CD4-positive, alpha-beta T cell (primary cell): ENCODE results near the gene CD207. TPM values are rescaled to one million over a fixed set of nuclear protein-coding genes. Genes with fewer than 3 reads are reported as not detected.

Source experiments
- ATAC-seq: fragments of 200-7000 bp; cut with Tn5 transposase; one replicate; pipeline ENCODE4 v1.10.0; 2022; ENCODE audit warnings: mild to moderate bottlenecking; ENCODE audit not compliant: poor library complexity
- CTCF ChIA-PET: fragments of 350-600 bp; sonication (Branson Sonifier 250); formaldehyde crosslinking; loops from one replicate; lab custom pipeline; 2021; ENCODE audit warnings: antibody characterized with exemption, inconsistent platforms; lab: Charles Lee
- POLR2A ChIA-PET: fragments of 350-600 bp; sonication (Branson Sonifier 250); formaldehyde crosslinking; loops from one replicate; lab custom pipeline; 2021; ENCODE audit warnings: antibody characterized with exemption, inconsistent platforms; lab: Charles Lee
- DNase-seq, 14 experiments: peaks; one replicate each; pipeline ENCODE4 v3.0.0-alpha.2; 2013 to 2020; ENCODE audit warnings: mixed read lengths in 2 of 14
- H3K27ac ChIP-seq, 2 donors: one replicate each; pipeline versions ENCODE4 v1.5.1 to v1.7.0; 2013; ENCODE audit warnings: low read length in 2 of 2, low read depth in 1 of 2, mild to moderate bottlenecking in 1 of 2
- H3K27me3 ChIP-seq, 2 experiments: 1 replicate in 1 of 2; 2 replicates in 1 of 2; pipeline versions ENCODE4 v1.6.1 to v1.7.0; 2013; ENCODE audit warnings: low read length in 2 of 2, control low read depth in 1 of 2, mild to moderate bottlenecking in 1 of 2, moderate library complexity in 1 of 2; ENCODE audit not compliant: insufficient read depth in 2 of 2, control insufficient read depth in 1 of 2
- H3K36me3 ChIP-seq: one replicate; pipeline ENCODE4 v1.6.1; 2013; ENCODE audit warnings: low read length, control low read depth; ENCODE audit not compliant: insufficient read depth
- H3K4me1 ChIP-seq: one replicate; pipeline ENCODE4 v1.6.1; 2013; ENCODE audit warnings: low read length, control low read depth; ENCODE audit not compliant: insufficient read depth
- H3K4me3 ChIP-seq: one replicate; pipeline ENCODE4 v1.5.1; 2013; ENCODE audit warnings: mild to moderate bottlenecking, low read length, moderate library complexity
- H3K9me3 ChIP-seq, 2 experiments: 1 replicate in 1 of 2; 2 replicates in 1 of 2; pipeline versions ENCODE4 v1.6.1 to v1.7.0; 2013; ENCODE audit warnings: low read length in 2 of 2, mild to moderate bottlenecking in 2 of 2, control low read depth in 1 of 2, moderate library complexity in 1 of 2; ENCODE audit not compliant: control insufficient read depth in 1 of 2, insufficient read depth in 1 of 2
- H3K27ac Mint-ChIP-seq: one replicate; pipeline ENCODE4 v1.8.0; 2020; ENCODE audit warnings: mixed read lengths
- H3K27me3 Mint-ChIP-seq: one replicate; pipeline ENCODE4 v1.8.0; 2021; ENCODE audit warnings: mixed read lengths
- H3K36me3 Mint-ChIP-seq: one replicate; pipeline ENCODE4 v1.8.0; 2021; ENCODE audit warnings: low read depth, mixed read lengths
- H3K4me1 Mint-ChIP-seq: one replicate; pipeline ENCODE4 v1.8.0; 2021; ENCODE audit warnings: low read depth, mixed read lengths
- H3K4me3 Mint-ChIP-seq: one replicate; pipeline ENCODE4 v1.8.0; 2020; ENCODE audit warnings: mild to moderate bottlenecking, mixed read lengths
- H3K9me3 Mint-ChIP-seq: one replicate; pipeline ENCODE4 v1.8.0; 2020; ENCODE audit warnings: mixed read lengths
- intact Hi-C, 2 experiments: fragments of 100-400 bp; cut with DNase I in 1 of 2; cut with micrococcal nuclease in 1 of 2; formaldehyde crosslinking; loops; one replicate each; pipeline versions ENCODE4 v1.15.1 to v1.9.0; 2023 to 2025; cut with DNase I, micrococcal nuclease
- total RNA-seq, 174 experiments: library from RNA in 2 of 174; stranded (reverse) in 2 of 174; gene quantifications; one replicate each; pipeline ENCODE4 v1.2.3 and lab custom pipeline; 2021 to 2026
- TF ChIP-seq, protein P1 (sequence below): fragments of 200-600 bp; IDR thresholded peaks from one replicate; pipeline ENCODE4 v1.8.0; 2022; ENCODE audit warnings: antibody characterized with exemption, mild to moderate bottlenecking

CD207 gene
- total RNA-seq, 2 experiments from 2014 or later = 0.25 TPM; not detected in 1

DNA sequence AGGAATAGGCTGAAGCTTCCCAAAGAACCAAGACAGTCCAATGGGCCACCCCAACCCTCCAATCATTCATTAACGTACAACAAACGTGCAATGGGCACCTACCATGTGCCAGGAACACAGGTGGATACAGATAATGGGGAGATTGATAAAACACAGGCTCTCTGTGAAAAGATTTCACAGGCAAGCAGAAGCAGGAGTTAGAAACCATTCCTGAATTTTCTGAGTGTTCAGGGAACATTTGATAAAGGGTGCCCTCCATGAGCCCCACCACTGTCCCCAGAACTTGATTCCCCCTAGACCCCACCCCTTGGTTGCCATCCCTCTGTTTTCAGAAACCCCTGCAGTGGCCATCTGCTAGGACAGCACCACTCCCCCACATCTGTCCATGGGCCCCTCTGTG lies 1.5 kb downstream of the CD207 start:
- no peaks in the 10 kb centered on the region for H3K36me3 Mint-ChIP-seq
- DNase-seq (no peak), ATAC-seq (no peak)
- Histone ChIP-seq H3K9me3 (no peaks in the 10 kb centered on the region), H3K27ac (no peak overlapping the region), H3K4me1 (no peaks in the 10 kb centered on the region), H3K4me3 (no peak overlapping the region), H3K27me3 (no peaks in the 10 kb centered on the region), H3K36me3 (no peaks in the 10 kb centered on the region)
- TF ChIP-seq, protein P1, sequence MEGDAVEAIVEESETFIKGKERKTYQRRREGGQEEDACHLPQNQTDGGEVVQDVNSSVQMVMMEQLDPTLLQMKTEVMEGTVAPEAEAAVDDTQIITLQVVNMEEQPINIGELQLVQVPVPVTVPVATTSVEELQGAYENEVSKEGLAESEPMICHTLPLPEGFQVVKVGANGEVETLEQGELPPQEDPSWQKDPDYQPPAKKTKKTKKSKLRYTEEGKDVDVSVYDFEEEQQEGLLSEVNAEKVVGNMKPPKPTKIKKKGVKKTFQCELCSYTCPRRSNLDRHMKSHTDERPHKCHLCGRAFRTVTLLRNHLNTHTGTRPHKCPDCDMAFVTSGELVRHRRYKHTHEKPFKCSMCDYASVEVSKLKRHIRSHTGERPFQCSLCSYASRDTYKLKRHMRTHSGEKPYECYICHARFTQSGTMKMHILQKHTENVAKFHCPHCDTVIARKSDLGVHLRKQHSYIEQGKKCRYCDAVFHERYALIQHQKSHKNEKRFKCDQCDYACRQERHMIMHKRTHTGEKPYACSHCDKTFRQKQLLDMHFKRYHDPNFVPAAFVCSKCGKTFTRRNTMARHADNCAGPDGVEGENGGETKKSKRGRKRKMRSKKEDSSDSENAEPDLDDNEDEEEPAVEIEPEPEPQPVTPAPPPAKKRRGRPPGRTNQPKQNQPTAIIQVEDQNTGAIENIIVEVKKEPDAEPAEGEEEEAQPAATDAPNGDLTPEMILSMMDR = no peak
- H3K4me1 Mint-ChIP-seq = no peaks in the 10 kb centered on the region
- CTCF ChIA-PET = no interaction called here
- H3K9me3 Mint-ChIP-seq = no peaks in the 10 kb centered on the region
- no peak overlapping the region for H3K27ac Mint-ChIP-seq
- H3K4me3 Mint-ChIP-seq = no peak overlapping the region
- intact Hi-C loops = no loop called here
- H3K27me3 Mint-ChIP-seq = peaks cover 5% of the 10 kb centered on the region
- POLR2A ChIA-PET = no interaction called here

DNA sequence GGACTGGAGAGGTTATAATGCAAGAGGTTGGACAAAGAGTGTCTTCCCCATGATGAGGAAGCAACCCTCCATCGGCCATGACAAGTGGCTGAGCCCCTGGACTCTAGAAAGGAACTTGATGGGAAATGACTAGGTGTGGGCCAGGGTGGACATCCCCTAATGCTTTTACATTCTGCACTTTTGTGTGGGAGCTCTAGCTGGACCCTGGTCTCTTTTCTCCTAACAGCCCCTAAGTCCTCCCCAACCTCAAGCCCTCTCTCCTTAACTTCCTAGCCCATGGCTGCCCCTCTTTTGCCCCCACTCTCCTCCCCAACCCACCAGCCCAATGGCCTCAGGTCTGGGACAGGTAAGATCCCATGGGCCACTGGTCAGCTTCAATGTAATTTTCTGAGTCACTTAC lies 2.4 kb downstream of the CD207 start:
- no peaks in the 10 kb centered on the region for H3K27me3 ChIP-seq
- Mint-ChIP-seq H3K27me3 (peaks cover 5% of the 10 kb centered on the region), H3K4me1 (no peaks in the 10 kb centered on the region), H3K4me3 (no peak overlapping the region), H3K36me3 (no peaks in the 10 kb centered on the region), H3K27ac (no peak overlapping the region), H3K9me3 (no peaks in the 10 kb centered on the region)
- TF ChIP-seq, protein P1 = no peak
- intact Hi-C loops = no loop called here
- no peak overlapping the region for H3K27ac ChIP-seq
- no peaks in the 10 kb centered on the region for H3K9me3 ChIP-seq
- H3K4me1 ChIP-seq = no peaks in the 10 kb centered on the region
- POLR2A ChIA-PET = no interaction called here
- CTCF ChIA-PET = no interaction called here
- ATAC-seq (no peak), DNase-seq (no peak)
- H3K36me3 ChIP-seq = no peaks in the 10 kb centered on the region
- no peak overlapping the region for H3K4me3 ChIP-seq

- DNase-seq (no peak), ATAC-seq (no peak)
- H3K9me3 Mint-ChIP-seq = no peaks in the 10 kb centered on the region
- intact Hi-C loops = no loop called here
- Histone ChIP-seq H3K9me3 (no peaks in the 10 kb centered on the region), H3K4me1 (no peaks in the 10 kb centered on the region), H3K36me3 (no peaks in the 10 kb centered on the region), H3K4me3 (no peak overlapping the region), H3K27ac (no peak overlapping the region), H3K27me3 (no peaks in the 10 kb centered on the region)
- ChIA-PET POLR2A (no interaction called here), CTCF (no interaction called here)
- no peak overlapping the region for H3K27ac Mint-ChIP-seq
- H3K4me1 Mint-ChIP-seq = no peaks in the 10 kb centered on the region
- no peaks in the 10 kb centered on the region for H3K36me3 Mint-ChIP-seq
- TF ChIP-seq, protein P1 = no peak
- H3K4me3 Mint-ChIP-seq = no peak overlapping the region
- H3K27me3 Mint-ChIP-seq = peaks cover 5% of the 10 kb centered on the region
These were observed 3.2 kb downstream of the CD207 start for GRCh38 chr2:70832386-70832785.
